Activated CD4-positive, alpha-beta T cell treated with anti-CD3 and anti-CD28 coated beads, Interleukin-2, Interleukin-6, amounts not matched to agents 100 ng/mL and 50 ng/mL, durations not matched to agents 16 hours and 8 hours (primary cell): Measurements from ENCODE around the gene RNPC3.
"Not testable (repeated sequence)": the region's sequence is repeated elsewhere in the genome, so short reads cannot be mapped to it uniquely, and the experiment has no call there.

Experiments
- DNase-seq: peaks from one replicate; pipeline ENCODE4 v3.0.0-alpha.2; 2020

Gene RNPC3

DNA sequence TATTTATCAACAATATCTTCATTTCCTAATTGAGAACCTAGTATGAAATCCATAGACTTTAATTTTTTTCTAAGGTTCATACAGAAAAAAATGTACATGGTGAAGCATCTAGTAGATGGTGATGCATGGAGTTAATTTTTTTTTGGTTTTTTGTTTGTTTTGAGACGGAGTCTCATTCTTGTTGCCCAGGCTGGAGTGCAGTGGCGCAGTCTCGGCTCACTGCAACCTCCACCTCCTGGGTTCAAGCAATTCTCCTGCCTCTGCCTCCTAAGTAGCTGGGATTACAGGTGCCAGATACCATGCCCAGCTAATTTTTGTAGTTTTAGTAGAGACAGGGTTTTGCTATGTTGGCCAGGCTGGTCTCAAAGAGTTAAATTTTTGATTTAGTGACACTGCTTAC lies 35.6 kb downstream of the RNPC3 start:
- not testable (repeated sequence) for DNase-seq

DNA sequence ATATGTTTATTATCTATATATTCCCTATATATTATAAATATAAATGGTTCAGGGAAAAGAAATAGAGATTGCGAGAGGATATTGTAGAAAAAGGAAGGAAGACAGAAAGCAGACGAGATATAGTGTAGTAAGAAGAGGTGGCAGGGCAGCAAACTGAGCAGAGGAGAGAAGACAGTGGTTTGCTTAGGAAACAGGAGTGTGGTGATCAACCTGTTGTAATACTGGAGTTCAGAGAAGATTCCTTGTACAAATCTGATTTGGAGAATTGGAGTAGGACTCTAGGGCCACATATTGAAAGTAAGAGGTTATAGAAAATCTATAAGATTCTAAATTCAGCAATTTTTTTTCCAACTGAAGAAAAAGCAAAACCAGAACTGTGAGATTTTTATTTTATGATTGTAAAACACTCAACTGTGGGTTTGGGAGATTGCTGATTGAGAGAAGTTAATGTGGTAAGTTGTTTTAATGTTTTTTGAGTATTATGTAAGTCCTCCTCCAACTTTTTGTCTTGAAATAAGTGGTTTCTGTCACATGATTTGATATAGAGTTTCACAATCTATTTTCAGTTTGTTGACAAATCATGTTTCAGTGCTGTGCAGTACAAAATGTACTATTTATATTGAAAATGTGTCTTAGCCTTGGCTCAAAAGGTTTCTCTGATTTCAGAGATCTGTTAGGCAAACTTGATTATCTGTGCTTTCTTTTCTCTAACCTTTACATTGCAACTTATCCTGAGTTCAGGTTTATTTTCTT lies 36.3 kb downstream of the RNPC3 start:
- no peak for DNase-seq

DNA sequence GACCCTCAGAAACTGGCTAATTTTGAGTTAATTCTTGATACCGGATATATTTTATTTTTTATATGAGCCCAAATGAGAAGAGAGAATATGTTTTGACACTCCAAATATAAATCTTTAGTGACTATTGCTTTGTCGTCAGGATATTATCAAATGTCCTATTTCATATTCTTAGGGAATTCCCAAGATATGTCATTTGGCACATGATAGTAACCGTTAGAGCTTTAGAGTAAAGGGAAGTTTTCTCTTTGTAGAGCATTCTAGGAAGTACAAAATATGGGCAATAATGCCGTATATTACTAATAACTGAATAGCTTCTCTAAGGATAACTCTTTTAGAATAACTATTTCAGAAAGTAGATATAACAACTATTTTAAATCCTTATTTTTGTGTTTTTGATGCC lies 37.6 kb downstream of the RNPC3 start:
- no peak for DNase-seq

GRCh38 chr1:103569493-103569892 lies 44.0 kb downstream of the RNPC3 start:
- DNase-seq: no peak

DNA sequence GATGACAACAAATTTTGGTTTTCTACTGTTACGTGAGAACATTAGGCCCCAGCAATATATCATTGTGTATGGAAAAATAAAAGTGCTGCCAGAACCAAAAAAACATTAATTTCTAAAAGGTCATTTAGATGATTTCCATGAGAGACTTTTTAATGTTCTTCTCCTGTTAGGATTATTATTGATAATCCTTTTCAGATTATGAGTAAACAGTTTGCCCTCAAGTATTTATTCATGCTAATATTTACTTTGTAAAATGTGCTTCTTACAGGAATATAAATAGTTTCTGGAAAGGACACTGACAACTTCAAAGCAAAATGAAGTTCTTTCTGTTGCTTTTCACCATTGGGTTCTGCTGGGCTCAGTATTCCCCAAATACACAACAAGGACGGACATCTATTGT lies 45.8 kb downstream of the RNPC3 start, which contains the start of gene AMY2B:
TSS of gene AMY2B (plus strand) at position 301 of the 400 bp plus-strand sequence. CDS start at position 315, 14 bp downstream.
- not testable (repeated sequence) for DNase-seq

- no peak for DNase-seq
These were observed 50.6 kb downstream of the RNPC3 start for GRCh38 chr1:103576065-103576464.

DNA sequence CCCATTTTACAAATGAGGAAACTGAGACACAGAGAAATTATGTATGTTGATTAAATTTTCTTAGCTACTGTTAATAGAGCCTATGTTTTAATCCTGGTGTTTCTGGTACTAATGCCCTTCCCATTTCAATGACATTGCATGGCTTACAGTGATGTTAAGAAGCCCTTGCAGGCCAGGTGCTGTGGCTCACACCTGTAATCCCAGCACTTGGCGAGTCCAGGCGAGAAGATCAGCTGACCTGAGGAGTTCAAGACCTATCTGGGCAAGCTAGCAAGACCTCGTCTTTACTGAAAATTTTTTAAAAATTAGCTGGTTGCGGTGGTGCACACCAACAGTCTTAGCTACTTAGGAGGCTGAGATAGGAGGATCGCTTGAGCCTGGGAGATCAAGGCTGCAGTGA lies 51.3 kb downstream of the RNPC3 start:
- DNase-seq: not testable (repeated sequence)

DNA sequence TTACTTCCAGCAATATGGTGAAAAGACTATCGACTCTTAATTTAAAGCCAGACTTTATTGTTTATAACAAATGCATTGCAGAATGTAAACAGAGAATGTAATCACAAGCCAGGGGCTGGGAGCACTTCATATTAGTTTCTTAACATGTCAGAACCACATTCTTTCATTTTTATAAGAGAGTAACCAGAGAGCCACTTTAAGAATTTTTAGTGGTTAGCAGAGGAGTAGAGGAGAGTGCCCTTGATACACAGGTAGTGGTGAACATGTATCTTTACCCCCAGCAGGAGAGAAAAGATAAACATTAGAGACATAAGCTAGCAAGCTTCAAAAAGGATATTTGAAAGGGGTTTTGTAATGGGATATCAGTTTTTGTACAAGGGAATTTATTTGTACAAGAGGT lies 57.0 kb downstream of the RNPC3 start:
- no peak for DNase-seq

DNA sequence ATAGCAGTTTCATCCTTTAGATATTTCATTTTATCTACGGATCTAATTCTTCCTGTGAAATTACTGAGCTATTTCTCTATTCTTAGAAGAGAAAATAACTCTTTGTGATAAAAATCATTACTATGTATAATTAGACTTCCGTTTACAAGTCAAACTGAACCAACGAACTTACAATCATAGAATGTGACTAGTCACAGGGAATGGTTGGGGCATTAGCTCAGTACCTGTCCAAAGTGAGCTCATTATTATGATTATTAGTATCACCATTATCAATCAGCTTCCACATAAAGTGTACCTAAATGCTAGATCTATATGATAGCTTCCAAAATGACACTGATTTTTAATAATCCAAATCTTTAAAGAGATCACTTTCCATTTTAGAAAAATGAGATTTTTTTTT lies 58.4 kb downstream of the RNPC3 start:
- no peak for DNase-seq

DNA sequence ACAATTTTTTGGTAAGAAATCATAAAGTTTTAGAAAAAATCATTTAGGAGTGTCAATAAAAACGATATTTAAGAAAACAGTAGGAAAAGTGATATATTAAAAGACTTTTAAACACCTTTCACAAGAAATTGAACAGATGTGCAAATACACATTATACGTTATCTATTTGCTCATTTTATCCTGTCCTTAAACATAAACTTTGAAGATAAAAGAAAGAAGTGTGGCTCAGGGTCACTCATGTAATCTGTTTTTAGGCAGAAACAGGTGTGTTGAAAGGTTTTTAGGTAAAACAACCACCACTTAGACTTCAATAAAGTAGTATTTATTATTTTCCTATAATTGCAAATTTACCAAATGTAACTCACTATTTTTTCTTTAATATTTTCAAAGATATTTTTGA lies 59.0 kb downstream of the RNPC3 start:
- DNase-seq: no peak

DNA sequence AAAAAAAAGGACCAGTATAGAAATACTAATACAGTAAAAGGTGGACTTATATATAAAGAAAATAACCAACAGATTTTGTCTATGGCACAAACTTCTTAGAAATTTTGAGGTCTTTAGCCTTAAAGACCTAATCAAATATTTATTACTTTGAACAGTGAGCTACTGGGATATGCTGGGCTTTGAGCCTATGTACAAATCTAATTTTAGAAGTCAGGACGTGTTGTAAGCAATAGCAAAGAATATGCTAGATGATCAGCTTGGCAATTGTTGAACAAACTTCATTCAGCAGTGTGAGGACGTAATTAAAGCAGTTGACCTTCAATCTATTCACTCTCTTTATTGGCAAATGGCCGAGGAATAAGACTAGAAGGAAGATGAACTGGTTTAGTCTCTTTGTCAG lies 77.2 kb downstream of the RNPC3 start:
- DNase-seq: not testable (repeated sequence)
